ENCODE data around the gene APBB2.
"Not testable (repeated sequence)": the region's sequence is repeated elsewhere in the genome, so short reads cannot be mapped to it uniquely, and the experiment has no call there.

The APBB2 gene

GRCh38 chr4:40820101-40820500 lies 394.2 kb downstream of the APBB2 start:
- H2AFZ ChIP-seq (ENCODE audit: low read depth, low read length), result no peak overlapping the region
- no peaks in the 10 kb centered on the region for H3K27me3 ChIP-seq (ENCODE audit: insufficient read depth, low read length)
- no peak overlapping the region for H3K4me3 ChIP-seq (ENCODE audit: low read length)
- H3K36me3 ChIP-seq (ENCODE audit: insufficient read depth, low read length), result peaks cover 66% of the 10 kb centered on the region
- no peaks in the 10 kb centered on the region for H3K9me3 ChIP-seq (ENCODE audit: low read length)
- no peaks in the 10 kb centered on the region for H3K4me1 ChIP-seq (ENCODE audit: insufficient read depth, low read length)

DNA sequence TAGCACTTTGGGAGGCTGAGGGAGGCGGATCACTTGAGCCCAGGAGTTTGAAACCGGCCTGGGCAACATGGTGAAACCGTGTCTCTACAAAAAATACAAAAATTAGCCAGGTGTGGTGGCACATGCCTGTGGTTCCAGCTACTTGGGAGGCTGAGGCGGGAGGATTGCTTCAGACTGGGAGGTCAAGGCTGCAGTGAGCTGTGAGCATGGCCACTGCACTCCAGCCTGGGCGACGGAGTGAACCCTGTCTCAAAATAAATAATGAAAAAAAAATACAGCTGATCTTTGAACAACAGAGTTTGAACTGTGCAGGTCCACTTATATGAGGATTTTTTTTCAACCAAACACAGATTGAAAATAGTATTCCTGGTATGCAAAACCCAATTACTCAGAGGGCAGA lies 397.2 kb downstream of the APBB2 start:
- not testable (repeated sequence) for H3K4me3 ChIP-seq (ENCODE audit: low read length); H3K9me3 ChIP-seq (ENCODE audit: low read length); H3K4me1 ChIP-seq (ENCODE audit: insufficient read depth, low read length); H2AFZ ChIP-seq (ENCODE audit: low read depth, low read length); H3K27me3 ChIP-seq (ENCODE audit: insufficient read depth, low read length)
- peaks cover 63% of the 10 kb centered on the region for H3K36me3 ChIP-seq (ENCODE audit: insufficient read depth, low read length)

GRCh38 chr4:40812856-40813255 lies 401.5 kb downstream of the APBB2 start:
- Histone ChIP-seq H2AFZ (ENCODE audit: low read depth, low read length) (no peak overlapping the region), H3K36me3 (ENCODE audit: insufficient read depth, low read length) (peaks cover 38% of the 10 kb centered on the region), H3K27me3 (ENCODE audit: insufficient read depth, low read length) (no peaks in the 10 kb centered on the region)

GRCh38 chr4:40812386-40812785 lies 402.0 kb downstream of the APBB2 start:
- H2AFZ ChIP-seq (ENCODE audit: low read depth, low read length), result no peak overlapping the region
- H3K27me3 ChIP-seq (ENCODE audit: insufficient read depth, low read length), result no peaks in the 10 kb centered on the region
- no peaks in the 10 kb centered on the region for H3K4me1 ChIP-seq (ENCODE audit: insufficient read depth, low read length)
- H3K4me3 ChIP-seq (ENCODE audit: low read length), result no peak overlapping the region
- no peaks in the 10 kb centered on the region for H3K9me3 ChIP-seq (ENCODE audit: low read length)
- H3K36me3 ChIP-seq (ENCODE audit: insufficient read depth, low read length), result peaks cover 34% of the 10 kb centered on the region

More at GRCh38 chr4:40812856-40813255, 401.5 kb downstream of the APBB2 start:
- Histone ChIP-seq H3K9me3 (ENCODE audit: low read length) (no peaks in the 10 kb centered on the region), H3K4me3 (ENCODE audit: low read length) (no peak overlapping the region), H3K4me1 (ENCODE audit: insufficient read depth, low read length) (no peaks in the 10 kb centered on the region)

GRCh38 chr4:40811956-40812355 lies 402.4 kb downstream of the APBB2 start:
- Histone ChIP-seq H3K36me3 (ENCODE audit: insufficient read depth, low read length) (peaks cover 30% of the 10 kb centered on the region), H3K27me3 (ENCODE audit: insufficient read depth, low read length) (no peaks in the 10 kb centered on the region), H2AFZ (ENCODE audit: low read depth, low read length) (no peak overlapping the region), H3K4me3 (ENCODE audit: low read length) (no peak overlapping the region), H3K9me3 (ENCODE audit: low read length) (no peaks in the 10 kb centered on the region), H3K4me1 (ENCODE audit: insufficient read depth, low read length) (no peaks in the 10 kb centered on the region)

DNA sequence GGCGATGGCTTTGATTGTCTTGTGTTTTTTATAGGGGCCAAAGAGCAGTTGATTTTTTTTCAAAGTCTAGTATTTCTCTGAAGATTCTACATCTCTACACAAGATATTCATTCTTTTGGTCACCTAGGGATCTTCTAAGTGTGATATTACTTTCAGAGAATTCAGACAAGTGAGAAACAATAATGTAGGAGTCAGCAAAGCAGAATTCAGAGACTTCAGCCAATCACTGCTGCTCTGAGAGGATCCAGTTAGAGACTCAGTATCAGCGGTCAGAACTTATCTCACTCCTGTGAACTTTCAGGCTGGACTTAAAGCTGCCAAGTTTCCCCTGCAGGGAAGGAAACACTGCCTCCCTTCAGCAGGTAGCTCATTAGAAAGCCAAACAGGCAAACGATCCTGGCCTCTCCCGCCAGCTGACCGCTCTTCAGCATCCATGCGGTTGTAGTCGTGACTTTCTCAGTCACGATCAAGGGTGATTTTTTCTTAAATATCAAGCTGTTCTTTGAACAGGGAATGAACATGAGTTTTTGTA lies 405.4 kb downstream of the APBB2 start:
- no peak overlapping the region for H3K4me3 ChIP-seq (ENCODE audit: low read length)
- H2AFZ ChIP-seq (ENCODE audit: low read depth, low read length), result no peak overlapping the region
- no peaks in the 10 kb centered on the region for H3K9me3 ChIP-seq (ENCODE audit: low read length)
- H3K27me3 ChIP-seq (ENCODE audit: insufficient read depth, low read length), result no peaks in the 10 kb centered on the region
- H3K4me1 ChIP-seq (ENCODE audit: insufficient read depth, low read length), result no peaks in the 10 kb centered on the region
- H3K36me3 ChIP-seq (ENCODE audit: insufficient read depth, low read length), result peaks cover 4% of the 10 kb centered on the region

- Histone ChIP-seq H3K4me1 (ENCODE audit: insufficient read depth, low read length) (no peaks in the 10 kb centered on the region), H3K4me3 (ENCODE audit: low read length) (no peak overlapping the region), H3K27me3 (ENCODE audit: insufficient read depth, low read length) (no peaks in the 10 kb centered on the region), H3K9me3 (ENCODE audit: low read length) (no peaks in the 10 kb centered on the region), H2AFZ (ENCODE audit: low read depth, low read length) (no peak overlapping the region), H3K36me3 (ENCODE audit: insufficient read depth, low read length) (no peaks in the 10 kb centered on the region)
These were observed 409.7 kb downstream of the APBB2 start for GRCh38 chr4:40804598-40804997.

DNA sequence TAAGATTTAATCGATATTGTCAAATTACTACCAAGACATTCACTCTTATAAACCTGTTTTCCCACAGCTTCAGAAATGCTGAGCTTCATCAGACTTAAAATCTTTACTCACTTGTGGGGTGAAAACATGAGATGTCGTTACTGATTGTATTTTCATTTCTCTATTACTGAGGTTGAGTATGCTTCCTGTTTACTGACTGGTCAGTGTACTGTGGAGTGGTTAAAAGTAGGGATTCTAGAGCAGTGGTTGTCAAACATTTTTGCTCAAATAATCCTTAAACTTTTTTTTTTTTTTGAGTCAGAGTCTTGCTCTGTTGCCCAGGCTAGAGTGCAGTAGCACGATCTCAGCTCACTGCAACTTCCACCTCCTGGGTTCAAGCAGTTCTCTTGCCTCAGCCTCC lies 414.3 kb downstream of the APBB2 start:
- Histone ChIP-seq H3K27me3 (ENCODE audit: insufficient read depth, low read length) (no peaks in the 10 kb centered on the region), H3K9me3 (ENCODE audit: low read length) (no peaks in the 10 kb centered on the region), H3K4me3 (ENCODE audit: low read length) (no peak overlapping the region), H3K36me3 (ENCODE audit: insufficient read depth, low read length) (no peaks in the 10 kb centered on the region), H2AFZ (ENCODE audit: low read depth, low read length) (no peak overlapping the region), H3K4me1 (ENCODE audit: insufficient read depth, low read length) (no peaks in the 10 kb centered on the region)

DNA sequence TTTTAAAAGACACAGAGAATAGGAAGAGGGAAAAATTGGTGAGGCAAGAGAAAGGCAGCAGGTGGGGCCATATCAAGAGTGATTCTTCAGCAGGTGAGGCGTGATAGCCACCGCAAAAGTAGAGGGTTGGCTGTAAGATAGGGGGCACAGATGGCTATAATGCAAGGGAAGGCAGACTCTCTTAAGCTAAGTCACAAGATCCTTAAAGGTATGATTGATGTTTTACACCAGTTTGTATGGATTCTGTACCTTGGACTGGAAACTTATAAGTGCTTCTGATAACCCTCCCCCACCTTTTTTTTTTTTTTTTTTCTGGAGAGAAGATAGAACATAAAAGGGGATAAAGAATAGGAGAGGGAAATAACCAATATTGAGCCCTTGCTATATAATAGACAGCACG lies 424.6 kb downstream of the APBB2 start:
- Histone ChIP-seq H2AFZ (ENCODE audit: low read depth, low read length) (no peak overlapping the region), H3K4me3 (ENCODE audit: low read length) (no peak overlapping the region), H3K9me3 (ENCODE audit: low read length) (no peaks in the 10 kb centered on the region), H3K36me3 (ENCODE audit: insufficient read depth, low read length) (no peaks in the 10 kb centered on the region), H3K4me1 (ENCODE audit: insufficient read depth, low read length) (no peaks in the 10 kb centered on the region), H3K27me3 (ENCODE audit: insufficient read depth, low read length) (no peaks in the 10 kb centered on the region)

- Histone ChIP-seq H3K4me1 (ENCODE audit: insufficient read depth, low read length) (no peaks in the 10 kb centered on the region), H3K4me3 (ENCODE audit: low read length) (no peak overlapping the region), H3K27me3 (ENCODE audit: insufficient read depth, low read length) (no peaks in the 10 kb centered on the region), H2AFZ (ENCODE audit: low read depth, low read length) (no peak overlapping the region), H3K36me3 (ENCODE audit: insufficient read depth, low read length) (no peaks in the 10 kb centered on the region), H3K9me3 (ENCODE audit: low read length) (no peaks in the 10 kb centered on the region)
These were observed 425.3 kb downstream of the APBB2 start for GRCh38 chr4:40789031-40789430.

GRCh38 chr4:40788331-40788730 lies 426.0 kb downstream of the APBB2 start:
- no peaks in the 10 kb centered on the region for H3K27me3 ChIP-seq (ENCODE audit: insufficient read depth, low read length)
- H3K36me3 ChIP-seq (ENCODE audit: insufficient read depth, low read length), result no peaks in the 10 kb centered on the region
- no peaks in the 10 kb centered on the region for H3K9me3 ChIP-seq (ENCODE audit: low read length)
- H3K4me3 ChIP-seq (ENCODE audit: low read length), result no peak overlapping the region
- H3K4me1 ChIP-seq (ENCODE audit: insufficient read depth, low read length), result no peaks in the 10 kb centered on the region
- no peak overlapping the region for H2AFZ ChIP-seq (ENCODE audit: low read depth, low read length)

- H3K4me3 ChIP-seq (ENCODE audit: low read length), result no peak overlapping the region
- H3K27me3 ChIP-seq (ENCODE audit: insufficient read depth, low read length), result no peaks in the 10 kb centered on the region
- H3K4me1 ChIP-seq (ENCODE audit: insufficient read depth, low read length), result no peaks in the 10 kb centered on the region
- H3K9me3 ChIP-seq (ENCODE audit: low read length), result no peaks in the 10 kb centered on the region
- no peaks in the 10 kb centered on the region for H3K36me3 ChIP-seq (ENCODE audit: insufficient read depth, low read length)
- H2AFZ ChIP-seq (ENCODE audit: low read depth, low read length), result no peak overlapping the region
These were observed 428.6 kb downstream of the APBB2 start for GRCh38 chr4:40785727-40786126.

- H3K9me3 ChIP-seq (ENCODE audit: low read length), result no peaks in the 10 kb centered on the region
These were observed 431.5 kb downstream of the APBB2 start for GRCh38 chr4:40782876-40783275.

GRCh38 chr4:40778090-40778489 lies 436.3 kb downstream of the APBB2 start:
- no peaks in the 10 kb centered on the region for H3K36me3 ChIP-seq (ENCODE audit: insufficient read depth, low read length)
- no peak overlapping the region for H3K4me3 ChIP-seq (ENCODE audit: low read length)
- H3K4me1 ChIP-seq (ENCODE audit: insufficient read depth, low read length), result no peaks in the 10 kb centered on the region
- no peak overlapping the region for H2AFZ ChIP-seq (ENCODE audit: low read depth, low read length)
- no peaks in the 10 kb centered on the region for H3K27me3 ChIP-seq (ENCODE audit: insufficient read depth, low read length)
- H3K9me3 ChIP-seq (ENCODE audit: low read length), result no peaks in the 10 kb centered on the region

More at GRCh38 chr4:40782876-40783275, 431.5 kb downstream of the APBB2 start:
- Histone ChIP-seq H2AFZ (ENCODE audit: low read depth, low read length) (no peak overlapping the region), H3K4me1 (ENCODE audit: insufficient read depth, low read length) (no peaks in the 10 kb centered on the region), H3K27me3 (ENCODE audit: insufficient read depth, low read length) (no peaks in the 10 kb centered on the region), H3K4me3 (ENCODE audit: low read length) (no peak overlapping the region), H3K36me3 (ENCODE audit: insufficient read depth, low read length) (no peaks in the 10 kb centered on the region)
